Glutamatergic neuron (in vitro differentiated cells): Measurements from ENCODE around the gene IGFBPL1. TPM values are rescaled to one million over a fixed set of nuclear protein-coding genes. Genes with fewer than 3 reads are reported as not detected.
"Not testable (repeated sequence)": the region's sequence is repeated elsewhere in the genome, so short reads cannot be mapped to it uniquely, and the experiment has no call there.

Experiments
- DNase-seq: peaks from one replicate; pipeline ENCODE4 v3.0.0; 2022
- H3K27ac Mint-ChIP-seq: one replicate; pipeline ENCODE4 v1.8.0; 2020; ENCODE audit warnings: mild to moderate bottlenecking, mixed read lengths, inconsistent platforms; ENCODE audit not compliant: unreplicated experiment
- H3K27me3 Mint-ChIP-seq: one replicate; pipeline ENCODE4 v1.8.0; 2020; ENCODE audit warnings: mild to moderate bottlenecking, moderate library complexity, mixed read lengths, inconsistent platforms; ENCODE audit not compliant: unreplicated experiment
- H3K36me3 Mint-ChIP-seq: one replicate; pipeline ENCODE4 v1.8.0; 2020; ENCODE audit warnings: mild to moderate bottlenecking, mixed read lengths, inconsistent platforms; ENCODE audit not compliant: unreplicated experiment
- H3K4me1 Mint-ChIP-seq: one replicate; pipeline ENCODE4 v1.8.0; 2020; ENCODE audit warnings: mild to moderate bottlenecking, low read depth, mixed read lengths, inconsistent platforms; ENCODE audit not compliant: unreplicated experiment
- H3K4me3 Mint-ChIP-seq: one replicate; pipeline ENCODE4 v1.8.0; 2020; ENCODE audit warnings: mild to moderate bottlenecking, mixed read lengths, inconsistent platforms; ENCODE audit not compliant: unreplicated experiment
- H3K9me3 Mint-ChIP-seq: one replicate; pipeline ENCODE4 v1.8.0; 2020; ENCODE audit warnings: mild to moderate bottlenecking, moderate library complexity, mixed read lengths, inconsistent platforms; ENCODE audit not compliant: unreplicated experiment
- CTCF ChIP-seq: fragments of 200-600 bp; sonication (generic); IDR thresholded peaks from one replicate; pipeline ENCODE4 v1.5.0; 2021; ENCODE audit not compliant: partially characterized antibody, unreplicated experiment
- total RNA-seq: library from RNA; stranded (reverse); fragmentation: NEBNext Ultra II Directional; extraction: Animal tissue kit (Norgen Biotek cat#: 25700); gene quantifications from one replicate; pipeline ENCODE4 v1.2.1, GENCODE V29; 2021; ENCODE audit not compliant: unreplicated experiment

Gene IGFBPL1
- total RNA-seq, 1 donor from 2014 or later: 590 TPM

GRCh38 chr9:38401994-38402393, 22.3 kb downstream of the IGFBPL1 start:
- Mint-ChIP-seq H3K36me3 (peaks cover 9% of the 10 kb centered on the region), H3K9me3 (peaks cover 2% of the 10 kb centered on the region), H3K27me3 (peaks cover 7% of the 10 kb centered on the region), H3K4me3 (no peak overlapping the region), H3K4me1 (peaks cover 18% of the 10 kb centered on the region), H3K27ac (no peak overlapping the region)
- DNase-seq: no peak
- TF ChIP-seq CTCF: no peak

GRCh38 chr9:38399191-38399590, 25.1 kb downstream of the IGFBPL1 start:
- DNase-seq, H3K4me3 Mint-ChIP-seq, H3K27me3 Mint-ChIP-seq, H3K9me3 Mint-ChIP-seq, H3K27ac Mint-ChIP-seq: not testable (repeated sequence)
- peaks cover 11% of the 10 kb centered on the region for H3K4me1 Mint-ChIP-seq
- H3K36me3 Mint-ChIP-seq: peaks cover 11% of the 10 kb centered on the region

- Mint-ChIP-seq H3K4me1 (peaks cover 2% of the 10 kb centered on the region), H3K36me3 (peaks cover 11% of the 10 kb centered on the region), H3K27ac (no peak overlapping the region), H3K9me3 (peaks cover 2% of the 10 kb centered on the region), H3K4me3 (no peak overlapping the region), H3K27me3 (peaks cover 9% of the 10 kb centered on the region)
- DNase-seq: no peak
- no peak for TF ChIP-seq CTCF
These were observed 27.9 kb downstream of the IGFBPL1 start for GRCh38 chr9:38396371-38396671.

GRCh38 chr9:38395653-38396370, 28.4 kb downstream of the IGFBPL1 start:
- DNase-seq: no peak
- Mint-ChIP-seq H3K9me3 (peaks cover 2% of the 10 kb centered on the region), H3K36me3 (peaks cover 11% of the 10 kb centered on the region), H3K27ac (no peak overlapping the region), H3K4me1 (peaks cover 2% of the 10 kb centered on the region), H3K27me3 (peaks cover 9% of the 10 kb centered on the region), H3K4me3 (no peak overlapping the region)
- TF ChIP-seq CTCF: no peak

- no peak for DNase-seq
- Mint-ChIP-seq H3K27ac (no peak overlapping the region), H3K9me3 (peaks cover 2% of the 10 kb centered on the region), H3K27me3 (peaks cover 7% of the 10 kb centered on the region), H3K4me3 (no peak overlapping the region), H3K4me1 (no peaks in the 10 kb centered on the region), H3K36me3 (peaks cover 11% of the 10 kb centered on the region)
- no peak for TF ChIP-seq CTCF
These were observed 29.8 kb downstream of the IGFBPL1 start for GRCh38 chr9:38394416-38394815.
